HFFc6 (cell line): ENCODE data around the gene DSEL. TPM values are rescaled to one million over a fixed set of nuclear protein-coding genes. Genes with fewer than 3 reads are reported as not detected.

ENCODE experiments used
- DNase-seq: peaks from one replicate; pipeline ENCODE4 v3.0.0-alpha.2; 2018
- H3K27ac Mint-ChIP-seq: 2 replicates; pipeline ENCODE4 v1.8.0; 2020; ENCODE audit warnings: mild to moderate bottlenecking, mixed read lengths
- H3K27me3 Mint-ChIP-seq: 2 replicates; pipeline ENCODE4 v1.8.0; 2021; ENCODE audit warnings: mild to moderate bottlenecking, moderate library complexity, mixed read lengths; ENCODE audit not compliant: insufficient read depth
- H3K36me3 Mint-ChIP-seq: 2 replicates; pipeline ENCODE4 v1.8.0; 2021; ENCODE audit warnings: low read depth, mixed read lengths
- H3K4me1 Mint-ChIP-seq: 2 replicates; pipeline ENCODE4 v1.8.0; 2020; ENCODE audit warnings: low read depth, mixed read lengths
- H3K4me3 Mint-ChIP-seq: 2 replicates; pipeline ENCODE4 v1.8.0; 2020; ENCODE audit warnings: mild to moderate bottlenecking, moderate library complexity, mixed read lengths
- H3K9me3 Mint-ChIP-seq: 2 replicates; pipeline ENCODE4 v1.8.0; 2020; ENCODE audit warnings: mild to moderate bottlenecking, mixed read lengths
- CTCF ChIP-seq: fragments of 200-600 bp; sonication (generic); IDR thresholded peaks from 2 replicates; pipeline ENCODE4 v1.5.0; 2021; ENCODE audit warnings: antibody characterized with exemption, mild to moderate bottlenecking
- total RNA-seq, 6 experiments: library from RNA; stranded (reverse); fragmentation: NEBNext Ultra II Directional; extraction: Animal tissue kit (Norgen Biotek cat#: 25700); gene quantifications; 2 replicates in 1 of 6; 3 replicates in 5 of 6; pipeline ENCODE4 v1.2.3, GENCODE V29; 2021

The DSEL gene
- total RNA-seq, 6 experiments from 2014 or later: 71.4 to 87.0 (median 80.1) TPM

- no peak overlapping the region for H3K4me3 Mint-ChIP-seq
- H3K4me1 Mint-ChIP-seq: peaks cover 19% of the 10 kb centered on the region
- no peak overlapping the region for H3K27ac Mint-ChIP-seq
- no peak for TF ChIP-seq CTCF
- no peaks in the 10 kb centered on the region for H3K36me3 Mint-ChIP-seq
- DNase-seq: no peak
- H3K27me3 Mint-ChIP-seq: no peaks in the 10 kb centered on the region
- H3K9me3 Mint-ChIP-seq: no peaks in the 10 kb centered on the region
These were observed 32.1 kb downstream of the DSEL start for GRCh38 chr18:67484458-67484857.

GRCh38 chr18:67483952-67484351, 32.6 kb downstream of the DSEL start:
- Mint-ChIP-seq H3K4me3 (no peak overlapping the region), H3K4me1 (peaks cover 19% of the 10 kb centered on the region)

GRCh38 chr18:67483237-67483636, 33.3 kb downstream of the DSEL start:
- TF ChIP-seq CTCF: no peak
- no peaks in the 10 kb centered on the region for H3K27me3 Mint-ChIP-seq
- DNase-seq: no peak

More at GRCh38 chr18:67483952-67484351, 32.6 kb downstream of the DSEL start:
- Mint-ChIP-seq H3K9me3 (no peaks in the 10 kb centered on the region), H3K27me3 (no peaks in the 10 kb centered on the region), H3K36me3 (no peaks in the 10 kb centered on the region), H3K27ac (no peak overlapping the region; the same call in 1 of the 2 replicates)
- TF ChIP-seq CTCF: no peak
- DNase-seq: no peak

GRCh38 chr18:67478249-67478648, 38.3 kb downstream of the DSEL start:
- Mint-ChIP-seq H3K27ac (no peak overlapping the region), H3K27me3 (no peaks in the 10 kb centered on the region), H3K4me3 (no peak overlapping the region), H3K9me3 (no peaks in the 10 kb centered on the region), H3K4me1 (peaks cover 22% of the 10 kb centered on the region), H3K36me3 (0 out of 2 replicates have a peak, but pooled peaks cover 4% of the 10 kb centered on the region)
- no peak for TF ChIP-seq CTCF
- DNase-seq: no peak

More at GRCh38 chr18:67483237-67483636, 33.3 kb downstream of the DSEL start:
- Mint-ChIP-seq H3K27ac (no peak overlapping the region), H3K36me3 (no peaks in the 10 kb centered on the region), H3K4me3 (no peak overlapping the region), H3K4me1 (peaks cover 19% of the 10 kb centered on the region), H3K9me3 (no peaks in the 10 kb centered on the region)

- Mint-ChIP-seq H3K27me3 (no peaks in the 10 kb centered on the region), H3K9me3 (no peaks in the 10 kb centered on the region), H3K4me3 (no peak overlapping the region), H3K36me3 (0 out of 2 replicates have a peak, but pooled peaks cover 4% of the 10 kb centered on the region), H3K4me1 (peaks cover 18% of the 10 kb centered on the region), H3K27ac (no peak overlapping the region)
- TF ChIP-seq CTCF: no peak
- no peak for DNase-seq
These were observed 39.0 kb downstream of the DSEL start for GRCh38 chr18:67477522-67477921.

GRCh38 chr18:67476585-67476984, 39.9 kb downstream of the DSEL start:
- Mint-ChIP-seq H3K36me3 (0 out of 2 replicates have a peak, but pooled peaks cover 4% of the 10 kb centered on the region), H3K9me3 (no peaks in the 10 kb centered on the region), H3K27ac (no peak overlapping the region), H3K4me3 (no peak overlapping the region), H3K27me3 (no peaks in the 10 kb centered on the region), H3K4me1 (peaks cover 18% of the 10 kb centered on the region)
- TF ChIP-seq CTCF: no peak
- no peak for DNase-seq
